C4-2B (cell line): ENCODE data around the gene PTAFR.

ENCODE experiments used
- CTCF ChIP-seq: fragments of 450-650 bp; conservative IDR thresholded peaks from 2 replicates; pipeline ENCODE4 v1.5.1; 2017; ENCODE audit warnings: mild to moderate bottlenecking
- ZFX ChIP-seq: fragments of 450-650 bp; IDR thresholded peaks from 2 replicates; pipeline ENCODE4 v1.6.1; 2017

DNA sequence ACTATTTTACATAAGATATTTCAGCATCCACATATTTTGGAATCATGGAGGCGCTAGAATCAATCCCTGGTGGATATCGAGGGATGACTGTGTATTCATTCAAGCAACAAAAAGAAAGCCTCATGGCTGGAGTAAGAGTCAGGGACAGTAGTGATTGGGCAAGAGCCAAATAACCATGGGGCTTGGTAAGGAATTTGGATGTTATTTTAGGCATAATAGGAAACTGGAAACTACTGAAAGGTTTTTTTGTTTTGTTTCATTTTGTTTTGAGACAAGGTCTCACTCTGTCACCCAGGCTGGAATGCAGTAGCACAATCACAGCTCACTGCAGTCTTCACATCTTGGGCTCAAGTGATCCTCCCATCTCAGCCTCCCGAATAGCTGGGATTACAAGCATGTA, 54.3 kb downstream of the PTAFR start:
- no peak for TF ChIP-seq CTCF
- no peak for TF ChIP-seq ZFX
